Lower lobe of right lung (tissue), 2 donors: ENCODE measurements around the gene UBALD2. TPM values are rescaled to one million over a fixed set of nuclear protein-coding genes. Genes with fewer than 3 reads are reported as not detected.
A peak's percentile ranks its signal among the peaks of the same experiment; 100 is the strongest.

Source experiments
- ATAC-seq, 2 donors: fragments of 200-7000 bp; cut with Tn5 transposase; one replicate each; pipeline ENCODE4 v1.9.1; 2020 to 2022; ENCODE audit warnings: mild to moderate bottlenecking in 2 of 2, moderate library complexity in 2 of 2
- DNase-seq: peaks from one replicate; pipeline ENCODE4 v3.0.0-alpha.2; 2020
- H3K27ac ChIP-seq: fragments of 200-600 bp; one replicate; pipeline ENCODE4 v1.8.0; 2022
- H3K27me3 ChIP-seq: fragments of 200-600 bp; one replicate; pipeline ENCODE4 v1.8.0; 2022; ENCODE audit warnings: low read depth
- H3K36me3 ChIP-seq: fragments of 200-600 bp; one replicate; pipeline ENCODE4 v1.8.0; 2022; ENCODE audit warnings: mild to moderate bottlenecking
- H3K4me1 ChIP-seq: fragments of 200-600 bp; one replicate; pipeline ENCODE4 v1.8.0; 2022
- H3K4me3 ChIP-seq: fragments of 200-600 bp; one replicate; pipeline ENCODE4 v1.8.0; 2022; ENCODE audit warnings: mild to moderate bottlenecking
- H3K9me3 ChIP-seq: fragments of 200-600 bp; one replicate; pipeline ENCODE4 v1.8.0; 2022
- CTCF ChIP-seq: fragments of 200-600 bp; IDR thresholded peaks from one replicate; pipeline ENCODE4 v1.8.0; 2022; ENCODE audit warnings: antibody characterized with exemption, mild to moderate bottlenecking
- intact Hi-C: fragments of 100-400 bp; cut with DNase I; formaldehyde crosslinking; loops from one replicate; pipeline ENCODE4 v1.11.0; 2022
- total RNA-seq: library from RNA; stranded (reverse); fragmentation: NEBNext Ultra II Directional; extraction: Animal tissue kit (Norgen Biotek cat#: 25700); gene quantifications from one replicate; pipeline ENCODE4 v1.2.1, GENCODE V29; 2021
- donor health status: DM: no; HTN: yes; CAD: no; lungs with severe emphysema.

Gene UBALD2
- total RNA-seq, 1 donor from 2014 or later = 62.7 TPM

DNA sequence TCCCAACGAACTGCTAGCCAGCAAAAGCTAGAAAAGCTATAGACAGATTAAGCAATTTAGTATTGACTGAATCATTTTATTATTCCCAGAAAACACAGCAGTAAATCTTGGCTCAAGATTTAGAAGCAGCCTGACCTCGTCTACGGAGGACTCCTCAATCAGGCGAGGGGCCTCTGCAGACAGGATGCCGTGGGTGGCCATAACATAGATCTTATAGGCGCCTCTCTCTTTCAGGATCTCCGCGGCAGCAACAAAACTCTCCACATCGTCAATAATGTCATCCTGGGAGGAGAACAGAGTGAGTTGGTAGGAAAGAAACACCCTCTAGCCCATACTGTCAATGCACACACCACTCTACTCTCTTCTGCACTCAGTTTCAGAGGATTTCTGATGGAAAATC lies 47.6 kb downstream of the UBALD2 start:
- H3K36me3 ChIP-seq = peaks cover 59% of the 10 kb centered on the region
- DNase-seq (no peak), ATAC-seq (no peak)
- TF ChIP-seq CTCF = no peak
- H3K27me3 ChIP-seq = no peaks in the 10 kb centered on the region
- peak overlapping the region; percentile 9 for H3K27ac ChIP-seq
- intact Hi-C loops = no loop called here
- no peaks in the 10 kb centered on the region for H3K4me1 ChIP-seq
- H3K9me3 ChIP-seq = no peaks in the 10 kb centered on the region
- no peak overlapping the region for H3K4me3 ChIP-seq

DNA sequence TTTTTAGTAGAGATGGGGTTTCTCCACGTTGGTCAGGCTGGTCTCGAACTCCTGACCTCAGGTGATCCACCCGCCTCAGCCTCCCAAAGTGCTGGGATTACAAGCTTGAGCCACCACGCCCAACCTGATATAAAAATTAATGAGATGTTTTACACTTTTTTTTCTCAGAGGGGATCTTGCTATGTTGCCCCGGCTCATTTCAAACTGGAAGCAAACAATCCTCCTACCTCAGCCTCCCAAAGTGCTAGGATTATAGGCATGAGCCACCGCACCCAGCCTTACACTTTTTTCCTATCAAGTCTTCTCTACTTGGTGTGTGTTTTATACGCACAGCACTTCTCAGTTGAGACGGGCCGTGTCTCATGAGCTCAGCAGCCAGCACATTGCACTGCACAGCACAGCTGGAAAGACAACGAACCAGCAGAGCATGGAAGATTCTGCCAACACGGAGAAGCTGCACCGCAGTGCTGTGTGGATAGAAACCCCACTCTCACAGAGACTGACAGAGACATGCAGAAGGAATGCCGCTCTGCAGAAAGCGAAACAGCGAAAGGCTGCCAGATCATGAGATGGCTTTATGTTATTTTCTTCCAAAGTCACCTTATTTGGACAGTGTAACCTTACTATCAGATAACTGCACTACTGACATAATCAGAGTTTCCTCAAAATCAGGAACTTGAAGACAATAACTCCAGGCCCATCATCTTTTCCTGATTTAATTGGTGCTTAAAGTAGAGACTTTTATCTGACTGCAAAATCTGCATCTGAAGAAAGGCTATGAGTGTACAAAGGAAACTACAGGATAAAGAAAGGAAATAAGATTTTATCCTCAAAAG lies 49.5 kb downstream of the UBALD2 start:
- no peak for TF ChIP-seq CTCF
- peak overlapping the region; percentile 1 for H3K4me3 ChIP-seq
- H3K36me3 ChIP-seq = peaks cover 63% of the 10 kb centered on the region
- ATAC-seq (peak in 1 of 2 donors; percentile 15), DNase-seq (no peak)
- H3K4me1 ChIP-seq = no peaks in the 10 kb centered on the region
- no peaks in the 10 kb centered on the region for H3K27me3 ChIP-seq
- intact Hi-C loops = no loop called here
- no peaks in the 10 kb centered on the region for H3K9me3 ChIP-seq
- H3K27ac ChIP-seq = no peak overlapping the region

DNA sequence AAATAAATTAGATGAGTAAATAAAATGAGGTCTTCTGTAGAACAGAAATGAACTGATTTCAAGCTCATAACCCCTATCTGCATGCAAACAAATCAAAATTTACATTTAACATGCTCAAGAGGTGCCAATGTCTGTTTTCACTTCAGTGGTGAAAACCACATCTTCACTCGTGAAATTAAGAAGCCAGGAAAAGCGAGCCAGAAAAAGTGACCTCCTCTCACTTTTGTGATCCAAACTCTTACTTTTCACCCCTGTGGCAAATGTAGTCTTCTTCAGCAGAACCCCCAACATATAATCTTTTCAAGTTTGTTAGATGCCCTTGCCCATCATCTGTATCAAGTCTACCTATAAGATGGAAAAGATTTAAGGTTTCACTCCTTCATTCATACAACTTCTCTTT lies 52.4 kb downstream of the UBALD2 start:
- Histone ChIP-seq H3K27me3 (no peaks in the 10 kb centered on the region), H3K4me3 (no peak overlapping the region), H3K27ac (no peak overlapping the region), H3K9me3 (no peaks in the 10 kb centered on the region), H3K36me3 (peaks cover 57% of the 10 kb centered on the region), H3K4me1 (no peaks in the 10 kb centered on the region)
- intact Hi-C loops = no loop called here
- no peak for TF ChIP-seq CTCF
- ATAC-seq (no peak), DNase-seq (no peak)

DNA sequence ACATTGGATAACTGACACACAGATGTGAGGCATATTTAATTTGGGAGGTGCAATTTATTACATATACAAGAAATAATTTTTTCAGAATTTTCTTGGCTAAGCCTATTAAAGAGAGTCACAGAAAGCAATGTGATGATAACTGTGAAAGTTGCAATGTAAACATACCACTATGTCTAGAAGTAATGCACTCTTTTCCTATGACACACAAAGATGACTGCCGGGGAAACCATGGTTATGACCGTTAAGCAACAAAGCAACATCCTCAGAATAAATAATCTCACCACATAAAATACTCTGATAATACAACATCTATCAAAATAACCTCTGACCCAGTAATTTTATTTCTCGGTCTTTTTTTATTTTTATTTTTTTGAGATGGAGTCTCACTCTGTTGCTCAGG lies 53.4 kb downstream of the UBALD2 start:
- Histone ChIP-seq H3K27me3 (no peaks in the 10 kb centered on the region), H3K4me3 (no peak overlapping the region), H3K4me1 (no peaks in the 10 kb centered on the region), H3K9me3 (no peaks in the 10 kb centered on the region), H3K36me3 (peaks cover 57% of the 10 kb centered on the region), H3K27ac (no peak overlapping the region)
- intact Hi-C loops = no loop called here
- ATAC-seq = no peak
- no peak for DNase-seq
- TF ChIP-seq CTCF = no peak

Other genes with a start within 250 kb of the UBALD2 start
- 36.8 TPM for gene EVPL, start 238.0 kb upstream of the UBALD2 start, total RNA-seq
- gene SRP68, start 192.8 kb upstream of the UBALD2 start, total RNA-seq = 65.0 TPM
- not detected for gene GALR2, start 190.6 kb upstream of the UBALD2 start, total RNA-seq
- not detected for gene ZACN, start 186.2 kb upstream of the UBALD2 start, total RNA-seq
- 118 TPM for gene EXOC7, start 161.6 kb upstream of the UBALD2 start, total RNA-seq
- gene FOXJ1, start 124.1 kb upstream of the UBALD2 start, total RNA-seq = 21.5 TPM
- 2.4 TPM for gene RNF157, start 24.9 kb upstream of the UBALD2 start, total RNA-seq
- gene QRICH2, start 42.9 kb downstream of the UBALD2 start, total RNA-seq = 4.5 TPM
- gene PRPSAP1, start 88.6 kb downstream of the UBALD2 start, total RNA-seq = 70.4 TPM
- gene SPHK1, start 119.3 kb downstream of the UBALD2 start, total RNA-seq = 8.2 TPM
- 18.2 TPM for gene UBE2O, start 187.8 kb downstream of the UBALD2 start, total RNA-seq
- not detected for gene AANAT, start 202.3 kb downstream of the UBALD2 start, total RNA-seq
- 47.8 TPM for gene RHBDF2, start 236.1 kb downstream of the UBALD2 start, total RNA-seq